Pancreas (tissue), 10 donors: ENCODE data around the gene ASB7. TPM values are rescaled to one million over a fixed set of nuclear protein-coding genes. Genes with fewer than 3 reads are reported as not detected.
A peak's percentile ranks its signal among the peaks of the same experiment; 100 is the strongest.

Experiments
- ATAC-seq, 4 donors: fragments of 200-7000 bp; cut with Tn5 transposase; one replicate each; pipeline versions ENCODE4 v1.8.0 to v1.9.1; 2020; ENCODE audit warnings: mild to moderate bottlenecking in 4 of 4, moderate library complexity in 4 of 4
- DNase-seq, 6 donors: peaks; one replicate each; pipeline ENCODE4 v3.0.0-alpha.2; 2020
- FAIRE-seq: peaks from 2 replicates; lab custom pipeline; 2012; peaks lifted over from hg19 to GRCh38; lab: Jason Lieb, UNC
- H3K27ac ChIP-seq, 4 donors: fragments of 200-600 bp; sonication (generic); 1 replicate in 3 of 4; 2 replicates in 1 of 4; pipeline versions ENCODE4 v1.5.0 to v1.8.0; 2020
- H3K27me3 ChIP-seq, 4 donors: fragments of 200-600 bp; one replicate each; pipeline ENCODE4 v1.8.0; 2021
- H3K36me3 ChIP-seq, 3 donors: fragments of 200-600 bp; sonication (generic) in 1 of 3; one replicate each; pipeline versions ENCODE4 v1.5.0 to v1.8.0; 2020 to 2021
- H3K4me1 ChIP-seq, 3 donors: fragments of 200-600 bp; one replicate each; pipeline ENCODE4 v1.8.0; 2021
- H3K4me3 ChIP-seq, 4 donors: fragments of 200-600 bp; sonication (generic) in 2 of 4; one replicate each; pipeline versions ENCODE4 v1.5.0 to v1.8.0; 2020 to 2021
- H3K9me3 ChIP-seq, 4 donors: fragments of 200-600 bp; one replicate each; pipeline ENCODE4 v1.8.0; 2021
- CTCF ChIP-seq, 4 donors: fragments of 200-600 bp; sonication (generic) in 3 of 4; IDR thresholded peaks; one replicate each; pipeline versions ENCODE4 v1.5.0 to v1.8.0; 2021; ENCODE audit warnings: antibody characterized with exemption in 4 of 4
- WGBS, 2 donors: extraction: QIAGEN DNeasy Blood & Tissue Kit; methylation state at CpG; one replicate each; pipeline ENCODE4 v1.1.7; 2013; 5-methylcytosine and 5-hydroxymethylcytosine counted together
- intact Hi-C, 3 donors: fragments of 100-400 bp; cut with DNase I; formaldehyde crosslinking; loops; one replicate each; pipeline versions ENCODE4 v1.11.1 to v1.14.2; 2022
- polyA plus RNA-seq, 2 donors: library from polyadenylated mRNA; stranded (reverse); fragments of 200-250 nt; gene quantifications; one replicate each; pipeline ENCODE4 v1.2.3, GENCODE V29; 2013
- total RNA-seq, 6 donors: library from RNA; stranded (reverse); fragmentation: NEBNext Ultra II Directional in 4 of 6; extraction: Animal tissue kit (Norgen Biotek cat#: 25700) in 4 of 6; gene quantifications; one replicate each; pipeline versions ENCODE4 v1.2.1 to v1.2.4, GENCODE V29; 2021 to 2023
- donor health status: healthy with polysubstance abuse.
- donor health status: DM: no; HTN: no; CAD: no; lungs with moderate emphysema.
- donor health status: DM: no; HTN: no; CAD: no.
- donor health status: control.
- donor health status: control.
- donor health status: Bipolar disorder and iron deficiency.
- donor health status: DM: yes; HTN: yes; CAD: no.
- donor health status: DM: no; HTN: no; CAD: no.
- donor health status: DM: no; HTN: no; CAD: no.
- donor health status: DM: yes; HTN: yes; CAD: no.

ASB7 gene
- total and polyA plus RNA-seq, 8 donors, result 1.9 to 7.8 (median 4.4) TPM

- intact Hi-C loops, result no loop called here
- H3K27me3 ChIP-seq, result no peaks in the 10 kb centered on the region
- no peak overlapping the region for H3K27ac ChIP-seq
- no peaks in the 10 kb centered on the region for H3K36me3 ChIP-seq
- ATAC-seq (no peak), DNase-seq (no peak), FAIRE-seq (no peak)
- H3K9me3 ChIP-seq, result no peaks in the 10 kb centered on the region
- WGBS, 2 donors, result 73 to 80% methylated on average over 7 of the region's 7 CpGs
- no peaks in the 10 kb centered on the region for H3K4me1 ChIP-seq
- no peak overlapping the region for H3K4me3 ChIP-seq
- no peak for TF ChIP-seq CTCF (IDR thresholded peaks at IDR 0.05)
Measured at GRCh38 chr15:100692671-100693070, 90.3 kb downstream of the ASB7 start.

DNA sequence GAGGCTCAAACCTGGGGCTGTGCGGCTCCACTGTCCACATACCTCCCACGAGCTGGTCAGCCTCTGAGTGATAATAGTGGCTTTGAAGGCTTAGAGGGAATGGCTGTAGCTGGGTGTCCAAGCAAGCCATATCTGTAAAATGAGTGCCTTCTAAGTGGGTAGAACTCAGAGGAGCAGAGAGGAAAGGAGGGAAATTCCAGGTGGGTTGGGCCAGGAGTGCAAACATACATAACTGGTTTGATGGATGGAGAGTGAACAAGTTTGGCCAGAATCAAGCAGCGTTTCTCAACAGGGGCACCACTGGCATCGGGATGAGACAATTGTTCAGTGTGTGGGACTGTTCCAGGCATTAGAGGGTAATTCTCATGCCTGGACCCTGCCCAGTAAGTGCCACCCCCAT, 91.1 kb downstream of the ASB7 start:
- H3K4me3 ChIP-seq, result no peak overlapping the region
- peak overlapping the region in 2 of 4 donors; percentile 38 to 39 for H3K27ac ChIP-seq
- intact Hi-C loops, result no loop called here
- ATAC-seq (peak in 3 of 4 donors; percentile 65 to 87 (median 68)), DNase-seq (no peak), FAIRE-seq (no peak)
- no peaks in the 10 kb centered on the region for H3K36me3 ChIP-seq
- no peaks in the 10 kb centered on the region for H3K9me3 ChIP-seq
- WGBS, 2 donors, result 52 to 55% methylated on average over 4 of the region's 4 CpGs
- no peak for TF ChIP-seq CTCF (IDR thresholded peaks at IDR 0.05)
- H3K4me1 ChIP-seq, result no peaks in the 10 kb centered on the region
- H3K27me3 ChIP-seq, result no peaks in the 10 kb centered on the region

- 66 to 75% methylated on average over 4 of the region's 4 CpGs for WGBS, 2 donors
- no peak overlapping the region for H3K4me3 ChIP-seq
- intact Hi-C loops, result no loop called here
- TF ChIP-seq CTCF (IDR thresholded peaks at IDR 0.05), result no peak
- DNase-seq, result no peak
- no peaks in the 10 kb centered on the region for H3K9me3 ChIP-seq
- peaks cover 0 to 2% (median 0%) of the 10 kb centered on the region in 4 donors for H3K27me3 ChIP-seq
- no peak for FAIRE-seq
- H3K4me1 ChIP-seq, result no peaks in the 10 kb centered on the region
- H3K27ac ChIP-seq, result peak overlapping the region in 2 of 4 donors; percentile 8 to 39
- ATAC-seq, result peak in 2 of 4 donors; percentile 11 to 22
- H3K36me3 ChIP-seq, result no peaks in the 10 kb centered on the region
Measured at GRCh38 chr15:100694381-100695021, 92.1 kb downstream of the ASB7 start.

- ATAC-seq, result peak in 1 of 4 donors; percentile 11
- no peak for TF ChIP-seq CTCF (IDR thresholded peaks at IDR 0.05)
- no peaks in the 10 kb centered on the region for H3K4me1 ChIP-seq
- H3K27me3 ChIP-seq, result peaks cover 0 to 5% (median 0%) of the 10 kb centered on the region in 4 donors
- FAIRE-seq, result no peak
- H3K9me3 ChIP-seq, result no peaks in the 10 kb centered on the region
- DNase-seq, result no peak
- H3K36me3 ChIP-seq, result no peaks in the 10 kb centered on the region
- intact Hi-C loops, result no loop called here
- 78 to 91% methylated on average over 3 of the region's 3 CpGs for WGBS, 2 donors
- H3K4me3 ChIP-seq, result no peak overlapping the region
- no peak overlapping the region for H3K27ac ChIP-seq
Measured at GRCh38 chr15:100695048-100695447, 92.7 kb downstream of the ASB7 start.

DNA sequence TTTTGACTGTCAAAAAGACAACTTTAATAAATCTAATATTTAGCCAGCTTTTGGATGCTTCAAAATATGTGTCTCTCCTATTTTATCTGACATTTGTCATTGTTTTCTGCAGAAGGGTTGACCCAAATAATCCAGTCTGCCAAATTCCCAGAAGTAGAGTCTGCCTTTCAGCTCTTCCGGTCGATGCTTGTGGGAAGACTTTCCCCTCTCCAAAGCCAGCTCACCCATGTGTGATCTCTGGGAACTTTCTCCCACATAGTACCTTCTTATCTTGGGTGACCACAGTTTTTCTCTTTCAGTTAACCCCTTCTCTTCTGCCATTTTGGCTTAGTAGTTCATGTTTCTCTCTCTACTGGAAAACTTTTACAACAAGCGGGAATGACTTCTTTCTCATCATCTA, 94.1 kb downstream of the ASB7 start:
- ATAC-seq (no peak), FAIRE-seq (no peak), DNase-seq (no peak)
- Histone ChIP-seq H3K36me3 (no peaks in the 10 kb centered on the region), H3K4me3 (no peak overlapping the region), H3K27ac (no peak overlapping the region), H3K4me1 (no peaks in the 10 kb centered on the region), H3K9me3 (no peaks in the 10 kb centered on the region), H3K27me3 (peaks cover 0 to 5% (median 0%) of the 10 kb centered on the region in 4 donors)
- intact Hi-C loops, result no loop called here
- TF ChIP-seq CTCF (IDR thresholded peaks at IDR 0.05), result no peak
- WGBS, 2 donors, result 85 to 88% methylated on average over 3 of the region's 3 CpGs
